Activated CD4-positive, alpha-beta memory T cell treated with anti-CD3 and anti-CD28 coated beads for 36 hours (primary cell): ENCODE results near the gene COPRS. TPM values are rescaled to one million over a fixed set of nuclear protein-coding genes. Genes with fewer than 3 reads are reported as not detected.

ENCODE experiments used
- CTCF ChIA-PET: fragments of 350-600 bp; sonication (Branson Sonifier 250); formaldehyde crosslinking; loops from one replicate; lab custom pipeline; 2021; ENCODE audit warnings: antibody characterized with exemption, inconsistent platforms; lab: Charles Lee
- POLR2A ChIA-PET: fragments of 350-600 bp; sonication (Branson Sonifier 250); formaldehyde crosslinking; loops from one replicate; lab custom pipeline; 2021; ENCODE audit warnings: antibody characterized with exemption; lab: Charles Lee
- DNase-seq: peaks from one replicate; pipeline ENCODE4 v3.0.0-alpha.2; 2020
- H3K27ac Mint-ChIP-seq: one replicate; pipeline ENCODE4 v1.8.0; 2021; ENCODE audit warnings: mixed read lengths
- H3K27me3 Mint-ChIP-seq: one replicate; pipeline ENCODE4 v1.8.0; 2021; ENCODE audit warnings: mixed read lengths
- H3K36me3 Mint-ChIP-seq: one replicate; pipeline ENCODE4 v1.8.0; 2021; ENCODE audit warnings: mixed read lengths
- H3K4me1 Mint-ChIP-seq: one replicate; pipeline ENCODE4 v1.8.0; 2021; ENCODE audit warnings: low read depth, mixed read lengths
- H3K4me3 Mint-ChIP-seq: one replicate; pipeline ENCODE4 v1.8.0; 2021; ENCODE audit warnings: mild to moderate bottlenecking, mixed read lengths
- H3K9me3 Mint-ChIP-seq: one replicate; pipeline ENCODE4 v1.8.0; 2021; ENCODE audit warnings: mixed read lengths
- intact Hi-C: fragments of 100-400 bp; cut with micrococcal nuclease; formaldehyde crosslinking; loops from one replicate; pipeline ENCODE4 v1.15.1; 2023
- total RNA-seq, 2 experiments: library from RNA; stranded (reverse); gene quantifications; one replicate each; pipeline ENCODE4 v1.2.3, GENCODE V29; 2021

COPRS gene
- total RNA-seq, 2 experiments from 2014 or later: 49.6 to 50.3 TPM

- POLR2A ChIA-PET: no interaction called here
- no peaks in the 10 kb centered on the region for H3K36me3 Mint-ChIP-seq
- intact Hi-C loops: no loop called here
Observed at GRCh38 chr17:31803494-31804213, 55.4 kb downstream of the COPRS start.

DNA sequence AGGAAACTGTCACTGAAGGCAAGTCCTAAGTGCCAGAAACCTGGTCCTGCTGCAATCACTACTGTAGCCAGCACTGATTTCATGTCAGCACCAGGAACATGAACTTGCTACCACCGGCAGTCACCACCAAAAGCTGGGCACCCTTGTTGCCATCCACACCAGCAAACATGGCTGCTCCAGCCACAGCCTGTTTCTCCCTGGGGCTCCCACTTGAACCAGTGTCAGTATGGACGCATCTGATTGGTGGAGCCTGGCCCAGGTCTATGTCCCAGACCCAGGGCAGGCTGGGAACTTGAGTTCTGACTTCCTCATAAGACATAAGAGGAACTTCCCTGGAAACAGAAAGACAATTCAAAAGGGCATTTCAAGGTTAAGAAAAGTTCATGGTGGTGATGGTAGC lies 56.5 kb downstream of the COPRS start:
- intact Hi-C loops: no loop called here
- no peak for DNase-seq
- Mint-ChIP-seq H3K9me3 (no peaks in the 10 kb centered on the region), H3K27ac (no peak overlapping the region), H3K4me3 (no peak overlapping the region), H3K36me3 (no peaks in the 10 kb centered on the region), H3K27me3 (no peaks in the 10 kb centered on the region), H3K4me1 (no peaks in the 10 kb centered on the region)
- ChIA-PET POLR2A (no interaction called here), CTCF (no interaction called here)

More at GRCh38 chr17:31803494-31804213, 55.4 kb downstream of the COPRS start:
- no peak for DNase-seq
- Mint-ChIP-seq H3K27me3 (peaks cover 2% of the 10 kb centered on the region), H3K4me1 (no peaks in the 10 kb centered on the region), H3K4me3 (no peak overlapping the region), H3K9me3 (no peaks in the 10 kb centered on the region), H3K27ac (no peak overlapping the region)
- CTCF ChIA-PET: no interaction called here

Other genes starting within 250 kb of the COPRS start
- 100 to 1,000 TPM in 1 of 2 experiments, 10 to 100 TPM in 1; 99.4 to 109 TPM for gene UTP6, start 42.5 kb upstream of the COPRS start, total RNA-seq
- gene SUZ12, start 77.8 kb upstream of the COPRS start, total RNA-seq: 10 to 100 TPM; 59.5 to 65.5 TPM
- gene LRRC37B, start 148.1 kb upstream of the COPRS start, total RNA-seq: 10 to 100 TPM; 16.4 to 17.2 TPM